GM12878 (cell line): ENCODE data around the gene PARP8. TPM values are rescaled to one million over a fixed set of nuclear protein-coding genes. Genes with fewer than 3 reads are reported as not detected.

Experiments
- ATAC-seq: fragments of 200-7000 bp; cut with Tn5 transposase; 3 replicates; pipeline ENCODE4 v1.9.1; 2020; ENCODE audit warnings: mild to moderate bottlenecking, moderate library complexity
- BruUV-seq: library from RNA; stranded (reverse); fragments of 400-500 nt; replicated peaks from 2 replicates; lab custom pipeline; 2021; lab: Mats Ljungman, UMichigan
- CTCF ChIA-PET: fragments of 300-600 bp; sonication (Branson Sonifier 250); formaldehyde crosslinking; extraction: SDS; loops from one replicate; lab custom pipeline; 2021; ENCODE audit warnings: inconsistent platforms; lab: Yijun Ruan, JAX
- POLR2A ChIA-PET: fragments of 350-600 bp; formaldehyde crosslinking; extraction: SDS; loops from one replicate; lab custom pipeline; 2021; ENCODE audit warnings: inconsistent platforms; lab: Charles Lee
- RAD21 ChIA-PET: fragments of 300-600 bp; sonication (Branson Sonifier 250); formaldehyde crosslinking; loops from one replicate; lab custom pipeline; 2023; ENCODE audit warnings: antibody characterized with exemption; ENCODE audit not compliant: unreplicated experiment; lab: Charles Lee
- SMC1A ChIA-PET: fragments of 300-600 bp; sonication (Branson Sonifier 250); formaldehyde crosslinking; loops from one replicate; lab custom pipeline; 2023; ENCODE audit not compliant: unreplicated experiment, uncharacterized antibody; lab: Charles Lee
- DNase-seq: peaks from one replicate; pipeline ENCODE4 v3.0.0-alpha.2; 2011; ENCODE audit warnings: low read depth, low spot score
- FAIRE-seq: peaks from 3 replicates; lab custom pipeline; 2011; peaks lifted over from hg19 to GRCh38; lab: Jason Lieb, UNC
- H2AFZ ChIP-seq: 2 replicates; pipeline ENCODE4 v1.6.0; 2011; ENCODE audit warnings: low read depth, low read length, control low read depth; ENCODE audit not compliant: control insufficient read depth
- H3K27ac ChIP-seq: 2 replicates; pipeline ENCODE4 v1.5.1; 2011; ENCODE audit warnings: control low read depth; ENCODE audit not compliant: control insufficient read depth, insufficient read depth
- H3K27me3 ChIP-seq, 2 experiments: replicated peaks in 1 of 2; 2 replicates each; pipeline versions ENCODE4 v1.6.0 to v1.6.1; 2011; ENCODE audit warnings: low read length in 1 of 2; ENCODE audit not compliant: control insufficient read depth in 2 of 2, insufficient read depth in 2 of 2
- H3K36me3 ChIP-seq, 2 experiments: 2 replicates each; pipeline ENCODE4 v1.5.1; 2011; ENCODE audit warnings: low read length in 1 of 2; ENCODE audit not compliant: control insufficient read depth in 2 of 2, insufficient read depth in 2 of 2
- H3K4me1 ChIP-seq: 2 replicates; pipeline ENCODE4 v1.6.1; 2011; ENCODE audit warnings: mild to moderate bottlenecking, low read length, moderate library complexity, mixed read lengths; ENCODE audit not compliant: control insufficient read depth, insufficient read depth
- H3K4me2 ChIP-seq: 2 replicates; pipeline ENCODE4 v1.6.0; 2011; ENCODE audit warnings: control low read depth; ENCODE audit not compliant: control insufficient read depth, insufficient read depth
- H3K4me3 ChIP-seq: fragments of 200-600 bp; sonication (generic); 2 replicates; pipeline ENCODE4 v1.5.1; 2016
- H3K79me2 ChIP-seq: 2 replicates; pipeline ENCODE4 v1.6.0; 2011; ENCODE audit warnings: low read length; ENCODE audit not compliant: control insufficient read depth, insufficient read depth
- H3K9ac ChIP-seq: 2 replicates; pipeline ENCODE4 v1.8.0; 2011; ENCODE audit warnings: low read length, control low read depth, mixed read lengths; ENCODE audit not compliant: control insufficient read depth, insufficient read depth
- H3K9me3 ChIP-seq: replicated peaks from 3 replicates; pipeline ENCODE4 v1.5.1; 2011; ENCODE audit warnings: mild to moderate bottlenecking, low read length; ENCODE audit not compliant: control insufficient read depth, insufficient read depth
- H4K20me1 ChIP-seq: 2 replicates; pipeline ENCODE4 v1.6.0; 2011; ENCODE audit not compliant: control insufficient read depth, insufficient read depth
- CBFB ChIP-seq: IDR thresholded peaks from 2 replicates; pipeline ENCODE4 v1.6.1; 2016; ENCODE audit warnings: antibody characterized with exemption, low read depth
- ESRRA ChIP-seq: IDR thresholded peaks from 2 replicates; pipeline ENCODE4 v1.6.1; 2012; ENCODE audit warnings: mild to moderate bottlenecking, low read length, improper control_type of control experiment
- EZH2 ChIP-seq: IDR thresholded peaks from 2 replicates; pipeline ENCODE4 v1.6.1; 2012; ENCODE audit warnings: low read depth, mild to moderate bottlenecking, control low read depth, inconsistent platforms, low read length, borderline replicate concordance; ENCODE audit not compliant: control insufficient read depth
- GABPA ChIP-seq: IDR thresholded peaks from 2 replicates; pipeline ENCODE4 v1.6.1; 2014; ENCODE audit warnings: antibody characterized with exemption, low read depth, mild to moderate bottlenecking, inconsistent platforms
- HCFC1 ChIP-seq: fragments of 150-350 bp; IDR thresholded peaks from 2 replicates; pipeline ENCODE4 v1.6.1; 2014; ENCODE audit warnings: low read length
- HDGF ChIP-seq: fragments of 450-650 bp; IDR thresholded peaks from 2 replicates; pipeline ENCODE4 v1.6.1; 2016; ENCODE audit warnings: antibody characterized with exemption
- IRF3 ChIP-seq: fragments of 450-650 bp; IDR thresholded peaks from 2 replicates; pipeline ENCODE4 v1.6.1; 2014; ENCODE audit warnings: mild to moderate bottlenecking
- MYC ChIP-seq: IDR thresholded peaks from 2 replicates; pipeline ENCODE4 v1.6.1; 2011; ENCODE audit warnings: mild to moderate bottlenecking, low read length, moderate library complexity, inconsistent platforms; ENCODE audit not compliant: insufficient read depth, insufficient replicate concordance, insufficient read length, severe bottlenecking
- RAD51 ChIP-seq: fragments of 450-650 bp; IDR thresholded peaks from 2 replicates; pipeline ENCODE4 v1.6.1; 2016; ENCODE audit warnings: moderate library complexity, mild to moderate bottlenecking, inconsistent platforms
- RB1 ChIP-seq: fragments of 450-650 bp; formaldehyde crosslinking; IDR thresholded peaks from 2 replicates; pipeline ENCODE4 v1.6.1; 2017; ENCODE audit warnings: mild to moderate bottlenecking, borderline replicate concordance
- RCOR1 ChIP-seq: conservative IDR thresholded peaks from 2 replicates; pipeline ENCODE4 v1.6.1; 2012; ENCODE audit warnings: low read depth, low read length, improper control_type of control experiment
- REST ChIP-seq: IDR thresholded peaks from 2 replicates; pipeline ENCODE4 v1.6.1; 2012; ENCODE audit warnings: mild to moderate bottlenecking, low read depth, low read length
- WRNIP1 ChIP-seq: IDR thresholded peaks from 2 replicates; pipeline ENCODE4 v1.6.1; 2011; ENCODE audit warnings: low read depth, low read length, improper control_type of control experiment, borderline replicate concordance
- ZBTB11 ChIP-seq: fragments of 450-650 bp; formaldehyde crosslinking; IDR thresholded peaks from 2 replicates; pipeline ENCODE4 v1.5.0; 2022; ENCODE audit warnings: mild to moderate bottlenecking, missing genetic modification characterization
- ZSCAN29 ChIP-seq: fragments of 450-650 bp; IDR thresholded peaks from 2 replicates; pipeline ENCODE4 v1.6.1; 2017; ENCODE audit warnings: mild to moderate bottlenecking, moderate library complexity
- WGBS: methylation state at CpG from one replicate; pipeline ENCODE4 v1.1.6; 2016; ENCODE audit warnings: low lambda C conversion rate; ENCODE audit not compliant: insufficient replicate concordance, insufficient coverage; ENCODE audit errors: missing lambda C conversion rate; 5-methylcytosine and 5-hydroxymethylcytosine counted together
- in situ Hi-C: fragments of 300-500 bp; cut with MboI; formaldehyde crosslinking; loops from 9 replicates; pipeline ENCODE4 v1.14.3; 2018; ENCODE audit warnings: mixed read lengths
- intact Hi-C: fragments of 100-400 bp; cut with micrococcal nuclease; formaldehyde crosslinking; loops from one replicate; pipeline ENCODE4 v1.14.2; 2022; ENCODE audit not compliant: unreplicated experiment
- polyA plus RNA-seq, 11 experiments: library from polyadenylated mRNA; depleted of rRNA in 4 of 11; unstranded in 6 of 11; stranded (reverse) in 5 of 11; fragments of >200 nt; fragmentation: Nextera tagmentation in 4 of 11; fragmentation: Illumina TruSeq in 1 of 11; extraction: Ambion mirVana in 4 of 11; extraction: Trizol in 1 of 11; gene quantifications; 1 replicate in 1 of 11; 2 replicates in 10 of 11; pipeline versions ENCODE4 v1.2.1 to v1.2.3, GENCODE V29; 2011 to 2016; ENCODE audit warnings: inconsistent platforms in 2 of 11, missing spikeins in 2 of 11, low read depth in 1 of 11
- total RNA-seq, 4 experiments: library from RNA; depleted of rRNA in 3 of 4; stranded (reverse); fragments of >200 nt in 3 of 4; fragmentation: Illumina TruSeq in 1 of 4; extraction: Trizol in 1 of 4; gene quantifications; 2 replicates each; pipeline versions ENCODE4 v1.2.1 to v1.2.3, GENCODE V29; 2013 to 2021

The PARP8 gene
- total and polyA plus RNA-seq, 10 of the 15 experiments (the other 5 are each of a cell fraction or from before 2014, with no cell fraction given): 9.1 to 65.2 (median 20.6) TPM

GRCh38 chr5:50745221-50745910 is 78.9 kb downstream of the PARP8 start:
- SMC1A ChIA-PET: interaction anchor here (0.6 to 3.8 kb wide), 17 partner anchors 8 to 146 kb away, joined by 3 to 15 read pairs (median 4); no protein-coding TSS in a partner anchor
- intact Hi-C loops: loop anchor here (5.0 to 10.0 kb wide), 3 partner anchors 33 to 181 kb away; no protein-coding TSS in a partner anchor

More at GRCh38 chr5:50745221-50745910, 78.9 kb downstream of the PARP8 start:
- Histone ChIP-seq H2AFZ (no peak overlapping the region), H3K9me3 (no peaks in the 10 kb centered on the region), H3K4me2 (peak overlapping the region; percentile 88), H3K79me2 (peaks cover 30% of the 10 kb centered on the region), H3K36me3 (no peaks in the 10 kb centered on the region; a peak in 1 of 4 replicates), H4K20me1 (no peaks in the 10 kb centered on the region), H3K4me1 (peaks cover 6% of the 10 kb centered on the region; the same call in 1 of the 2 replicates), H3K9ac (no peak overlapping the region), H3K27me3 (no peaks in the 10 kb centered on the region), H3K4me3 (peak overlapping the region; percentile 54; the same call in 1 of the 2 replicates), H3K27ac (peak overlapping the region; percentile 65)
- POLR2A ChIA-PET: interaction anchor here (0.7 to 1.1 kb wide), 2 partner anchors 78 to 80 kb away, joined by 3 read pairs; no protein-coding TSS in a partner anchor
- in situ Hi-C loops: no loop called here
- DNase-seq (no peak), ATAC-seq (peak; percentile 43), FAIRE-seq (no peak)
- BruUV-seq: no TSS peak
- TF ChIP-seq RB1: no peak
- no peak for TF ChIP-seq ZBTB11 (CRISPR knock-in tag)
- no peak for TF ChIP-seq IRF3
- no peak for TF ChIP-seq REST
- no peak for TF ChIP-seq EZH2
- TF ChIP-seq GABPA: no peak
- no peak for TF ChIP-seq ESRRA
- TF ChIP-seq ZSCAN29: no peak
- no peak for TF ChIP-seq RCOR1
- no peak for TF ChIP-seq HDGF
- TF ChIP-seq MYC: no peak
- no peak for TF ChIP-seq HCFC1
- no peak for TF ChIP-seq WRNIP1
- no peak for TF ChIP-seq RAD51
- no peak for TF ChIP-seq CBFB
- RAD21 ChIA-PET: interaction anchor here (0.8 to 3.5 kb wide), 9 partner anchors 21 to 80 kb away, joined by 3 to 15 read pairs (median 5); no protein-coding TSS in a partner anchor
- CTCF ChIA-PET: interaction anchor here (1.0 to 1.3 kb wide), 3 partner anchors 34 to 225 kb away, joined by 3 read pairs; no protein-coding TSS in a partner anchor
- 96% methylated on average over 3 of the region's 3 CpGs for WGBS
